Renal cortex interstitium (tissue), 11 donors: ENCODE measurements around the gene ATR. TPM values are rescaled to one million over a fixed set of nuclear protein-coding genes. Genes with fewer than 3 reads are reported as not detected.
"Not testable (repeated sequence)": the region's sequence is repeated elsewhere in the genome, so short reads cannot be mapped to it uniquely, and the experiment has no call there.

Experiments used
- DNase-seq, 11 donors: peaks; one replicate each; pipeline ENCODE4 v3.0.0-alpha.2; 2013; ENCODE audit warnings: low read depth in 9 of 11, low spot score in 4 of 11; ENCODE audit errors: extremely low read depth in 1 of 11
- polyA plus RNA-seq, 3 donors: library from polyadenylated mRNA; unstranded; fragments of 120-200 nt; gene quantifications; one replicate each; pipeline ENCODE4 v1.2.1, GENCODE V29; 2013; ENCODE audit not compliant: insufficient read length in 3 of 3

The ATR gene
- polyA plus RNA-seq, 3 donors, result 24.0 to 37.0 (median 31.2) TPM

GRCh38 chr3:142484912-142485435 is 93.6 kb downstream of the ATR start:
- DNase-seq, result no peak

- DNase-seq, result no peak
These were observed 97.3 kb downstream of the ATR start for GRCh38 chr3:142481196-142481595.

- DNase-seq, result no peak
These were observed 107.7 kb downstream of the ATR start for GRCh38 chr3:142470826-142471225.

GRCh38 chr3:142468456-142468855 is 110.1 kb downstream of the ATR start:
- no peak for DNase-seq

GRCh38 chr3:142467768-142468167 is 110.8 kb downstream of the ATR start:
- DNase-seq, result no peak

GRCh38 chr3:142460689-142461088 is 117.8 kb downstream of the ATR start:
- DNase-seq, result no peak

- DNase-seq, result no peak
These were observed 118.6 kb downstream of the ATR start for GRCh38 chr3:142459929-142460328.

- DNase-seq, result no peak
These were observed 119.4 kb downstream of the ATR start for GRCh38 chr3:142459096-142459495.

GRCh38 chr3:142450881-142451280 is 127.7 kb downstream of the ATR start:
- DNase-seq, result no peak

DNA sequence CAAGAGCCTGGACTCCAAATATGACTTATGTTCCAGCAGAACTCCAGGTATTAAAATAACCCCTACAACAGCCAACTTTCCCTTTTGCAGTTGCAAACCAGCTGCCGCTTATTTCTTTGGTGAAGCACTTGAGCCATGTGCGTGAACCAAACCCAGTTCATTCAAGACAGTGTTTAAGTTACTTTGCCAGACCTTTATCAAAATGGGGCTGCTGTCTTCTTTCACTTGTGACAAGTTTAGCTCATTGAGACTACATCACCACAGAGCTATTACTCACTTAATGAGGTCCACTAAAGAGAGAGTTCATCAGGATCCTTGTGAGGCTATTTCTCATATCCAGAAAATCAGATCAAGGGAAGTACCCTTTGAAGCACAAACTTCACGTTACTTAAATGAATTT is 128.3 kb downstream of the ATR start:
- no peak for DNase-seq

- DNase-seq, result peak; percentile 82 to 94 (median 90)
These were observed 130.4 kb downstream of the ATR start, which contains the start of gene XRN1 for GRCh38 chr3:142447852-142448823. Gene XRN1 (minus strand): TSS chr3:142448037. CDS start chr3:142447944, 93 bp downstream.

- peak in 10 of 11 donors; percentile 8 to 56 (median 38) for DNase-seq
These were observed 131.2 kb downstream of the ATR start for GRCh38 chr3:142447301-142447851.

- no peak for DNase-seq
These were observed 132.7 kb downstream of the ATR start for GRCh38 chr3:142445816-142446254.

GRCh38 chr3:142444343-142444742 is 134.2 kb downstream of the ATR start:
- DNase-seq, result no peak

- not testable (repeated sequence) for DNase-seq
These were observed 135.5 kb downstream of the ATR start for GRCh38 chr3:142443060-142443459.

DNA sequence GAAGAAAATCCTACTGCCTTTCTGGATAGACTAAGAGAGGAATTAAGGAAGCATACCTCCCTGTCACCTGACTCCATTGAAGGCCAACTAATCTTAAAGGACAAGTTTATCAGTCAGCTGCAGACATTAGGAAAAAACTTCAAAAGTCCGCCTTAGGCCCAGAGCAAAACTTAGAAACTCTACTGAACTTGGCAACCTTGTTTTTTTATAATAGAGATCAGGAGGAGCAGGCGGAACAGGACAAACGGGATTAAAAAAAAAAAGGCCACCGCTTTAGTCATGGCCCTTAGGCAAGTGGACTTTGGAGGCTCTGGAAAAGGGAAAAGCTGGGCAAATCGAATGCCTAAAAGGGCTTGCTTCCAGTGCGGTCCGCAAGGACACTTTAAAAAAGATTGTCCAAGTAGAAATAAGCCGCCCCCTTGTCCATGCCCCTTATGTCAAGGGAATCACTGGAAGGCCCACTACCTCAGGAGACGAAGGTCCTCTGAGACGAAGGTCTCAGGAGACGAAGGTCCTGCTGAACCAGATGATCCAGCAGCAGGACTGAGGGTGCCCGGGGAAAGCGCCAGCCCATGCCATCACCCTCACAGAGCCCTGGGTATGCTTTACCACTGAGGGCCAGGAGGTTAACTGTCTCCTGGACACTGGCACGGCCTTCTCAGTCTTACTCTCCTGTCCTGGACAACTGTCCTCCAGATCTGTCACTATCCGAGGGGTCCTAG is 138.9 kb downstream of the ATR start:
- DNase-seq, result not testable (repeated sequence)

GRCh38 chr3:142438096-142438495 is 140.4 kb downstream of the ATR start:
- DNase-seq, result not testable (repeated sequence)

DNA sequence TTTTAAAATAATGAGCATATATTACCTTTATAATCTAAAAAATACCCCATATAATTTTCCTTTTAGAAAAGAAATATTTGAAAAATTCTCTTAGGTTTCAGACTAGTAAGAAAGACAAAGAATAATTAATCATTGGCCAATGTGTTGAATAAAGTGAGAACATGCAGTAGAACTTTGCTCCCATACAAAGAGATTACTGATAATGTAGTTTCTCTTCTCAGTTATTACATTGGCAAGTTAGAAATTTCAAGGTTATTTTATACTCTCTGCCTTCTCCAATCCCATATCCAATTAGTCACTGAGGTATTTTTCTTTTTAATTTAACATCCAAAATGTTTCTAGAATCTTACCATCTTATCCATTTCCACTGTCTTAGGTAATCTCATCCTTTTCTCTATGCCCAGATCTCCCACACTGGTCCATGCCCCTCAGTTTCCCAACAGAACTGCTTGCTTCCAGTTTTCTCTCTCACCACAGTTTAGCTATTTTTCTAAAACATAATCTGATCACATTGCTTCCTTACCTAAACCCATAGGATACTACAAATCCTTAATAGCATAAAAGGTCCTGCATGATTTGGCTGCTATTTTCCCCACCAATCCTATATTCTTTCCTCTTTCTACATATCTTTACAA is 141.5 kb downstream of the ATR start:
- no peak for DNase-seq

- DNase-seq, result no peak
These were observed 144.0 kb downstream of the ATR start for GRCh38 chr3:142434503-142434902.
